COLO668 (cell line): ENCODE data around the gene ALDH1L1.

Experiments
- DNase-seq: peaks from one replicate; lab custom pipeline; 2025; ENCODE audit not compliant: unreplicated experiment; lab: John Stamatoyannopoulos, UW

ALDH1L1 gene

DNA sequence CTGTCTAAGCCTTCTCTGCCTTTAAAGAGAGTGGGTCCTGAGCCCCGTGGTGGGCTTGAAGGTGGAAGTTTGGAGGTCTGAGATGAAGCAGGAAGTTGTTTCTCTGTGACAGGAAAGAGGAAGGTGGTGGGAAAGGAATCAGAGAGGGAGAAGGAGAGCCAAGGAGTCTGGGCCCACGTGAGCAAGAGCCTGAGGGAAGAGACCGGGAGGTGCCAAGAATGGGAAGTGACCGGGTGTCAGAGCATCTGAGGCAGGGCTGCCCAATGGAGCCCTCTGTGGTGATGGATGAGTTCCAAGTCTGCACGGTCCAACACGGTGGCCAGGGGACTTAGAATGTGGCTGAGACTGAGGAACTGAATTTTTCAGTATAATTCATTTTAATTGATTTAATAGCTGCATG lies 24.6 kb downstream of the ALDH1L1 start:
- DNase-seq = no peak

DNA sequence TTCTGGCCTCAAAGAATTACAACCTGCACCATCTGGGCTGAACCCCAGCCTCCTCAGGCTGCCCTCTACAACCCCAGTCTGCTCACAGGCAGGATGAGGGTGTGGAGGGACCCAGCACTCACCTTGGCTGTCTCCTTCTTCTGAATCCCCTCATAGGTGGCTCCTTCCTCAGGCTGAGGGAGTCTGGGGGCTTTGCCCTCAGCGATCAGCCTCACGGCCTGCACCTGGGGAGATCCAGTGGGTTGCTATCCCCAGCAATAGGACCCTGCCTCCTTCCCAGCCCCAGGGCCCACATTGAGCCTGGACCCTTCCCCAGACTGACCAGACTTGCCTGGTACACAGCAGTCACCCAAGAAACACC lies 25.1 kb downstream of the ALDH1L1 start:
- no peak for DNase-seq

DNA sequence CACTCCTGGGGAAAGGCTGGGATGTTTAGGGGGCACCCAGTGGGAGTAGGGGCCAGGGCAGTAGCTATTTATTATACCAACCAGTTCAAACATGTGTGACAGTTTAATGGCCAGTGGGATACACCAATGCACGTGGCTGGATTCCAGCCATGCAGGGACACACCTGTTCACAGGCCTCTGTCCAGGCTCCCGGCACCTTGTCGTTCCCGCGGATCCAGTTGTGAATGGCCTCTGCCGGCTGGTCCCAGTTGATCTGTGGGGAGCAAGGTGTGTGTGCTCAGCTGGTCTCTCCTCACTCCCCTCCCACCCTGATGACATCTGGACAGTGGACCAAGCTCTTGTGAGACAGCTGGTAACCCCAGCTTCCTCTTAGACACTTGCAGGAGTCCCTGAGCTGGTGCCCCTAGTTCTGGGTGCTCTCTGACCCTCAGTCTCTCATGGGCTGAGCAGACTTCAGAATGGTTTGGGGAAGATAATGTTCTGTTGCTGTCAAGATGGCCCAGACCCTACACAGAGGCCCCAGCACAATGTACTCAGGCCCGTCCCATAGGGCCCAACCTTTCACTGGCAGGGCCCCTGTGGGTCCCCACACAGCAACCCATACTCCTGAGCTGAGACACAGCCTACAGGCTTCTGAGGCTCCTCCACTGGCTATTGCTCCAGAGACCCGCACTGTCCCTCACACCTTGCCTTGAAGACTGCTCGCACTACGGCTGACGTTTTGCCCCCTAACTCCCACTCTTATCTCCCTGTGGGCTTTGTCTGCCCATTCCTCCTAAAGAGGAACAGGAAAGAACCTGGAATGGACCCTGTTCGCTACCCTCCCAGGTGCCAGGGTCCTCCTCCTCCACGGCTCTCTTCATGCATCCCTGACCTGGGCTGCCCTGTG lies 25.8 kb downstream of the ALDH1L1 start:
- peak; percentile 5 for DNase-seq

DNA sequence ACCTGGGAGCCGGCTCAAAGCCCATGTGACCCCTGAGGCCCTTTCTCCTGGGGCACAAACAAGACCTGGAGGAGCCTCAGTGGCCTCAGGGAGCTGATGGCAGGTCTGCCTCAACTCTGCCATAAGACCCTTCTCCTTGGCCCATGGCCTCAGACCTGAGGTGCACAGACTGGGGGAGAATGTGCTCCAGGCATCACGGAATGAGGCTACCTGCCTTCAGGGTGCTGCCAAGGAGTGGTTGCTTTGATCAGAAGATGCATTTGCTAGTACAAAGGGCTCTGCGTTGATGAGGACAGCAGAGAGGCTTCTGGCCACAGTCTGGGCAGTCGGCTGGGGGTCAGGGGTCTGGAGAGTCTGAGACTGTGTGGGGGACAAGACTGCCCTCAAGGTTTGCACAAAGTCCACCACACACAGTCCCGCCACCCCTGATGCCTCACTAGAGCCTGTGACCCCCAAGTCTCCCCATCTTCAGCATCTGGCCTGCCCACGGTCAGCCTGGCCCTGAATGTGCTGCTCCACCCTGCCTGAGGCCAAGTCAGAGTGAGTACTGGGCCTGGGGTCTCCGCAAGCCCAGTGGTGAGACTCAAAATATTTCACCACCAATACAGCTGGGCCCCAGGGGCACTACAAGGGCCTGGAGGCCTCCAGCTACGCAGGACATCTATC lies 26.6 kb downstream of the ALDH1L1 start:
- no peak for DNase-seq

DNA sequence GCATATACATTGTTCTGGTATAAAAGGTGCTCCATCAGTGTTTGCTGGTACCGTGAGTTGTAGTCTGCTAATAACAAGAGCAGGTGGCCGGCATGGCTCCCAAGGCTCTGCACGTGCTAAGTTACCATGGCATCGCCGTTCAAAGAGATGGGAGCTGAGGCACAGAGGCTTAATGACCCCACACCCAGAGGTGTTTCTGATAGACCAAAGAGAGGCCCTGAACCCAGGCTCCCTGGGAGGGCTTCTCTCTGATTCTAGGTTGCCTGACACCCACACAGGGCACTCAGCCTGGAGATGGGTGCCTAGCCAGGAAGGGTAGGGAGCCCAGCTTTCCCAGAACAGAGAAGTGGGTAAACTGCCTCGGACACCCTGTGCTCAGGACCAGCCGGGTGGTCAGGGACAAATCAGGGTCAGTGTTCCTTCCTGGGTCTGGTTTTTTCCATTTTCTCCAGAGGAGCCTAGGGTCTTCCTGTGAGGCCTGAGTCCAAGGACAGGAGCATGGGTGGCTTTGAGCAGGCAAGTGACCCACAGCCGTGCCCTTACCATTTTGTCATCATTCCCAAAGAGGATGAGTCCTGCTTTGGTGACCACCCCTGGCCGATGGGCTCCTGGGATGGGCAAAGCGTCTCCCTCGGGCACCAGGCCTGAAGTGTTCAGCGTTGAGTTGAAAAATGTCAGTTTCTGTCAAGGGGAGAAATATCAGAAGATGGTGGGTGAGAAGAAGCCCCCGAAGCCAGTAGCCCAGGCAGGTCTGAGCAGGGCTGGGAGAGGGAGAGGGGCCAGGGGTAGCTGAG lies 27.3 kb downstream of the ALDH1L1 start:
- no peak for DNase-seq

DNA sequence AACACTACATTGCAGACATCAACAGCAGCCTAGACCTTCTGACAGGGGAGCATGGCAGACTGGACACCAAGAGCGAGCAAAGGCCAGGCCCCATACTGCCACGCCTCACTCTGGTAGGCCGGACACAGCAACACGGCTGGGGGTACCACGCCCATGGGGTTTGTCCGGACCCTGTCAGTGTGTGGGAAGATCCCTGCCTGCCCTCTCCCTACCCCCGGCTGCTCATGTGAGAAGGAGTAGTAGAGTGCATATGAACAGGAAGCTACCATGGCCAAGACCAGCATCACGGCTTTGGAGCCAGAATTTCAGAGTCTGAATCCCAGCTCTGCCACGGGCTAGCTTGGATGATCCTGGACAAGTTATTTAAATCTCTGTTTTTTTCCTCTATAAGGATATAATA lies 27.9 kb downstream of the ALDH1L1 start:
- no peak for DNase-seq

DNA sequence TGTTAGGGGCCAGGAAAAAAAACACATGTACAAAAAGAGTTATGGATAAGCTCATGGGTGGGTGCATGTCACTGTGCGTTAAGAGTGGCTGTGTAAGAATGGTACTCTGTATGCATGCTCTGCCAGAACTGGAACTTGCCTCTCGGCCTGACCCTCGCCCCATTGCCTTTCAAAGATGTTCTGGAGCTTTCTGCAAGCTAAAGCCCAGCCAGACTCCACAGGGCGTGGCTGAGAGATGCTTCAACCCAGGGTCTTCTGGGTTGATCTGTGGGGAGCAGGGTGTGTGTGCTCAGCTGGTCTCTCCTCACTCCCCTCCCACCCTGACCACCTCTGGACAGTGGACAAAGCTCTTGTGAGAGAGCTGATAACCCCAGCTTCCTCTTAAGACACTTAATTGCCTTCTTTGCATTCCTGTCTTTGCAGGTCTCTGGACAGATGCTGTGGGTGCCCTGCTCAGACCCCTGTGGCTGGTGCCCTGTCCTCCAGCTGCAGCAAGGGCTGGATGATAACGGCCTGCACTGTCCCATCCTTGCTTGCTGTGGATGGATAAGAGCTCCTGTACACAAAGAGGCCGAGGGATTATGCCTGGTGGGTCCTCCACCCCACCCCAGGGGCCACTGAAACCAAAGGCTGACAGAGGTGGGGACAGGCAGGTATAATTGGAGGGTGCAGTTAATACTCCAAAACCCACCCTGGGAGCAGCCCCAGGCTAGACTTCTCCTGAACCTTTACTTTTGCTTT lies 28.7 kb downstream of the ALDH1L1 start:
- no peak for DNase-seq

DNA sequence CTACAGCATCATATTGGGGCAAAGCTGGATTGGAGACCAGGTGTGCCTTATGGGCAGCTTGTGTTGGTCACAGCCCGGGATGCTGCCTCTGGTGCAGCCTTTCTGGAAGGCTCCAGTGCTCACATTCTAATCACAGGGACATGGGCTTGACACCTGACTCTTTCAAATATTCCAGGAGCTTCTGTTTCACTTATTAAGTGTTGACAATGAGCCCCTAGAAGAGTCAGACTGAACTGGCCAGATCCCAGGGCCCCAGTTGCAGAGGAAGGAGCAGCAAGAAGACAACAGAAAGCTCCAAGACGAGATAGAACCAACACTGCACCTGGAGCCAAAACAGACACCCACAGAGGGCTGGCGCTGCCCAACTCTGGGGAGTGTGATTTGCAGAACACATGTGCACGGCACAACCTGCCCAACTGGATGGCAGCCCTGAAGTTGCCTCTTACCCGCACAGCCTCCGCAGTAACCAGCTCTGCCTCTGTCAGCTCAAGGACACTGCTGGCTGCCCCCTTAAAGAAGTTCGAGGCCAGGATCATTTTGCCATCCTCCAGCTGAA lies 30.3 kb downstream of the ALDH1L1 start:
- DNase-seq = no peak

DNA sequence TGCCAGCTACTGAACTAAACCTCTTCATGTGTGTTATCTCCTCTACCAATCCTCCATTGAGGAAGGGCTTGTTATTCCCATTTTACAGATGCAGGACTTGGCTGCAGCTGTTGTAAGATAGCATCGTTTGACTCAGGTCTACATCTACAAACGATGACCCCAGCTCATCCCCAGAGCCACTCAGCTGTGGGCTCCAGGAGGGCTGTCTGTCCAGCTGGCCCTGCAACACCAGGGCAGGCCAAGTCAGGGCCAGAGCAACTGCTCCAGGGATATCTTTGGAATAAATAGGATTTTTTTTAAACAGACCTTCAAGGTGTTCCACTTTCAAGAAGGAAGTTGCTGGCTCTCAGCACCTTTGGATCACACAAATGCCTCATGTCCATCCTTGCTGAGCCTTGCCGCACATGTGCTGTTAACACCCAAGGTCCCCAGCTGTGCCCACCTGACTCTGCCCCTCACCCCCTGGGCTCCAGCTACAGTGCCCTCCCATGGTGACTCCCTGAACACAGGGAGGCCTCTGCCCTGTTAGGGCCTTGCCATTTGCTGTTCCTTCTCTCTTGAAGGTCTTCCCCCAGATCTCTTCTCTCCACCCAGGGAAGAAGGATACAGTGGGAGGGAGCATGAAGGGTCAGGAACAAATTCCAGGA lies 31.0 kb downstream of the ALDH1L1 start:
- DNase-seq = no peak

DNA sequence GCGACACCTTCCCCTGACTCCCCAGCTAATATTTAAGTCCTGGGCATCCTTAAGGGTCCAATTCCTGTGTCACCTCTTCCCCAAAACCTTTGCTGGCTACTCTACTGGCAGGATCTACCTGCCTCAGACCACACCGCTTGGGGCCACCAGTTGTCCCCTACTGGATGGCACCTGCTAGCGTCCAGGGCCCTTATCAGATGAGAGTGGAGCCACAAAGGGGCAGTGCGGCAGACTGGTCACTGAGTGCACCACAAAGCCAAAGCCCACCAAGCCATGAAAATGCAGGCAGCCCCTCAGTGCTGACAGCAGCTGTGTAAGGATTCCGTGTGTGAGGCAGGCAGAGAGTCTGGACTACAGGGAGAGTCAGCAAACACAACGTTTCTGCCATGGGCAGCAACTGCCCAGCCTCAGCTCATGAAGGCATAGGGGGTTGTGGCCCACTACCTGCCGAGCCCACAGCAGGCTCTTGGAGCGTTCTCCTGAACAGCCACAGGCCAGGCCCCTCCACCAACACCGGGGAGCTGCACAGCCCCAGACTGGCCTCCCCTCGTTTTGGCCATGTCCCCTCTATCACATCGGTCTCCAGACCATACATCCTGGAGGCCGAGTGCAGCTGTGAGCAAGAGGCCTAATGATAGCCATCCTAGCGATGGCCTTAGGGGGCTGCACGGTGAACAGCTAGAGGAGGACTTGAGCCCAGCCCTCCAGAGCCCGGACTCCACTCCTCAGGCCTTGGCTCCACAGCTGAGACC lies 32.3 kb downstream of the ALDH1L1 start:
- no peak for DNase-seq

DNA sequence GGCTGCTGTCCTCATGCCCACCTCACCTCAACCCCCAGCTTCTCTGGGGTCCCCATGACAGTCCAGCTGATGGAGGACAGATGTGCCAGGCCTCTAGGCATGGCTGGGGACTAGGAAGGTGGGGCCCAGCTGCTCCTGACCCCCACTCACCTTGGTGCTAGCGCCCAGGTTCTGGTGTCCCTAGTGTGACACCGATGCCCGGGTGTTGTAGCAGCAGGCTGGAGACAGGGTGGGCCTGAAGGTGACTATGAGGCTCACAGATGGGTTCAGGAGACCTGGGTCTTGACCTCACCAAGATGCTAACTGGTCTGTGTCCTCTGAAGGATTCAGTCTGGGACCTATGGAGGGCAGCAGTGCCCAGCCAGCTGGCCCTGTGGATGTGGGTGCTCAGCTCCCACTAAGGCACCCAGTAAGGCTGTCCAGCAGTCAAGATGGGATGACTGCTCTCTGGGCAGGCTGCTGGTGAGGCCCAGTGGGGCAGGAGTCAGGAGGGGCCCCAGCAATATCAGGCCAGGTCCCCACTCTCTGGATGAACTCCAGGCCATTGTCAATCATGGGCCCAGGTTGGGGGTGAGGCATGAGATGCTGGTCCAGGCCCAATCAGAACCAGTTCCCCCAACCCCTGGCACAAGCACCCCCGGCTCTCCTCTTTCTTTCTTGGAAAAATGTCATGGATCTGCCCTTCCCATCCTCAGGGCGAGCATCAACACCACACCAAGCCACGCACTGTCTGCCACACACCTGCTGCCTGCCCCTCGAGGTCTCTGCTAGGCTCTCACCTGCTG lies 33.0 kb downstream of the ALDH1L1 start:
- no peak for DNase-seq

DNA sequence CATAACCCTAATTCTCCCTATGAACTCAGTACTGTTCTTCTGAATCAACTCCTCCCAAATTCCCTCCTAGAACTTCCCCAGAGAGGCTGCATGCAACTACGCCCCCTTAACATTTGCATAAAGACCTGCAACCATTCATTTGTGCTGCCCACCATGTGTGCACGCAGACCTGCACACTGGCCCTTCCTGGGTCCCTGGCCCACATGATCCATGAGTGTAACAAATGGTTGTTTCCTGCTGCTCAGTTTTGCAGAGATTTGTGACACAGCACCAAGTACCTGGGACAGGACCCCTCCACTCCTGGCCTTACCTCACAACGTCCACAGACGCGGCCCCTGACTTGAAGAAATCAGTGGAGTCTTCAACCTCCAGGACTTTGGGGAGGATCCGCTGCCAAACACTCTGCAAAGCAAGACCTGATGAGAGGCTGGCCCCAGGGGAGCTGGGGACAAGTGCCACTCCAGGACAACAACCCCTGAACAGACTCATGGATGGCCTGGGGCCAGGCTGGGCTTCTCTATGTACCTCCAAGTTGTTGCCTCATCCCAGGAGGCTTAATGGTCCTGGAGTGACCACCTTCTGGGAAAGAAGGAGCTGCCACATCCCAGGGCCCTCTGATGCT lies 33.8 kb downstream of the ALDH1L1 start:
- no peak for DNase-seq

DNA sequence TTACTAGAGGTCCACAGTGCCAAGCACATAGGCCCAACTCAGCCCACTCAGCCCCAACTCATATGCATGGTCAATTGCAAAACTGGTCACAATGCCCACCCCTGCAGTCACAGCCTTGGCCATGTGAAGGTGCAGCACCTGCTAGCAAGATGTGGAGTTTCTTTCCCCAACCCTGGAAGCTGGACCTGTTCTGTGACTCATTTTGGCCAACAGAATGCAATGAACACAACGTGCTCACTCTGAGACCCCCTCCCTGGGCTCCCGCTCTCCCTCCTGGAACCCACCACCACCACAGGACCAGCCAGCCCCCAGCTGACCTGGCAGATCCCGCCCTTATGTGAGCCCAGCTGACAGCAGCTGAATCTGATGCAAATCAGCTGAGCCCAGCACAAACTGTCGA lies 34.4 kb downstream of the ALDH1L1 start:
- DNase-seq = no peak

DNA sequence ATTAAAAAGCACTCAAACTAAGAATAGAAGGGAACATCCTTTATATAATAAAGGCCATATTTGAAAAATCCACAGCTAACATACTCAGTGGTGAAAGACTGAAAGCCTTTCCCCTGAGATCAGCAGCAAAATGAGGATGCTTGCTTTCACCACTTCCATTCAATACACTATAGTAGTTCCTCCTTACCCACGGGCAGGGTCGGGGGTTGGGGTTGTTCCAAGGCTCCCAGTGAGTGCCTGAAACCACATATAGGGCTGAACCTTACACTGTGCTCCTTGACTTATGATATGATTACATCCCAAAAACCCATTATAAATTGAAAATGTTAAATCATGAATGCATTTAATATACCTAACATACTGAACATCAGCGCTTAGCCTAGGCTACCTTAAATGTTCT lies 37.7 kb downstream of the ALDH1L1 start:
- no peak for DNase-seq

DNA sequence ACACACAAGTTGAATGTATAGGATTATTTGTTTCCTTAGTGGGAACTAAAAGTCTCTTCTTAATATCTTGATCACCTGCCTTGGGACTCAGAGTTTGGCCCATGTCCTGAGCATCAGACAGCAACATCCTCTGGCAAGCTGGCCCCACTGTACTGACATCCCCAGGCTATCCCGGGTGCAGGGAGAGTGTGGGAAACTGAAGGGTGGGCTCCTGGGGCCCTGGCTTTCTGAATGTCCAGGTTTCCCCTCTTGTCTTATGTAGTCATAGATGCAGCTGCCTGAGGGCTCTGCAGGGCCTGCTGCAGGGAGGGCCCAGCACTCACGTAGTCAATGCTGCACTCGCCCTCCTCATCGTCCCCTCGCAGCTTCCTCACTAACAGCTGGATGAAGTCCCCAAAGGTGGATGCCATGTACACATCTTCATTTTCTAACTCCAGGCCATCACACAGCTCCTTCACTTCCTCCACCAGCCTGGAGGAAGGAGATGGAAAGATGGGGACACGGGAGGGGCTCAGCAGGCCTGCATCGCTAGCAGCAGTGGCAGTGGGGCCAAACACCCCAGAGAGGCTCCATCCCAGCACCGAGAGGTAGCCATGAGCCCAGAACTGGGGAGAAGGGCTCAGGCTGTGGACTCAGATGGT lies 42.8 kb downstream of the ALDH1L1 start:
- DNase-seq = no peak

DNA sequence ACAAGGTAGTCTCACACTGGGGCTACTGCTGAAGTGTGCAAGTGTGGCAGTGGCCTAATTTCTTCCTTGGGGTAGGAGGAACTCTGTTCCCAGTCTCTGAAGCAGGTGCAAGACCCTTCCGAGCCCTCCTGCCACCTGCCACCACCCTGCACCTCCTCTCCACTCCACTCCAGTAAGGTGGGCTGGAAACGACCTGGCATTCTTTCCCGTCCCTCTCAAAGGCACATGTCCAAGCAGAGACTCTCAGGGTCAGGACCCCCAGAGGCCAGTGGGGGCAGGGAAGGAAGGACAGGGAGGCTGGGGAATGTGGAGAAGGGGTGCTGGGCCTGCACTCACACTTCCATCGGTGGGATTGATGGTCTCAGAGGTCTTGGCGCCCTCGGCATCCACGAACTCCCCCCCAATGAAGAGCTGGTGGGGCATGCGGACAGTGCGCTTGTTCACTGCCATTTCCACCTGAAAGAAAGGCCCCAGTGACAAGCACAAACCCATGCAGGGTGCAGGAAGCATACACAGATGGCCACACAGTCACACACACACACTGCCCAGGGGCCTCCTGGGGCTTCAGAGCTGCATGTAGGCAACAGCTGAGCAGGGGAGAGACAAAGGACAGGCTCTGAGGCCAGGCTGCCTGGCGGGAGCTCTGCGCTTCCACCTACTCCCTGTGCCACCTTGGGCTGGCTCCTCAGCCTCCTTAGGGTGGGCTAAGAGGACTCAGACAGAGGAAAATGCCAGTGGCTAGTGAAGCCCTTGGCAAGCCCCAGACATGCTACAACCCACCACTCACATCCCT lies 43.8 kb downstream of the ALDH1L1 start:
- DNase-seq = no peak

DNA sequence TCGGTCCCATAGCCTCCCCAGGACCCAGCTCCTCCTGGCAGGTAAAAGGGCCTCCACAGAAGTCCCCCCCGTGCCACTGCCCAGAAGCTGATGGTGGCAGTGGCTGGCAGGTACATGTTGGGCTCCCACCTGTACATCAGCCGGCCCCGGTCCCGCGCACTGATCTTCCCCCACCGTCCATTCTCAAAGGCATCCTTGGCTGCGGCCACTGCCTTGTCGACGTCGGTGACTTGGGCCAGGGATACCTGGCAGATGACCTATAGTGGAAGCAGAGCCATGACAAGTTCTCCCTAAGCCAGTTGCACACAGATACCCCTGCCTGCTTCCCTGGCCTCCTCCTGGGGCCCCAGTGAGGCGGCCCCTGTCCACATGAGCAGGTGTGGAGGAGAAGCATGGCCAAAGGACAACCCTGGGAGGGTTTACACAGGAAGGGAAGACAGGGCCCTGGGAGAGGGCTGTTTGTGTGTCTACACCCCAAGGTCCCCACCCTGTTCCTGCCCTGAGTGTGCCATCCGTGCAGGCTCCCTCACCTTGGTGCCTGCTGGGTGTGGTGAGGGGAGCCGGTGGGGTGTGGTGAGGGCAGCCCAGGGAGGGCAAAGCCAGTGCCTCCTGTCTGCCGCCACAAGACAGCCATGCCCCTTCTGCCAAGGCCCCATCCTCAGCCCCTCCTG lies 44.8 kb downstream of the ALDH1L1 start:
- no peak for DNase-seq
